GM19023 (cell line): ENCODE measurements around the gene LRRC39.
A peak's percentile ranks its signal among the peaks of the same experiment; 100 is the strongest.
"Not testable (repeated sequence)": the region's sequence is repeated elsewhere in the genome, so short reads cannot be mapped to it uniquely, and the experiment has no call there.

Source experiments
- ATAC-seq: cut with Tn5 transposase; IDR thresholded peaks from one replicate; pipeline ENCODE4 v1.9.1; 2021; ENCODE audit warnings: mild to moderate bottlenecking, moderate library complexity; ENCODE audit not compliant: unreplicated experiment

LRRC39 gene

DNA sequence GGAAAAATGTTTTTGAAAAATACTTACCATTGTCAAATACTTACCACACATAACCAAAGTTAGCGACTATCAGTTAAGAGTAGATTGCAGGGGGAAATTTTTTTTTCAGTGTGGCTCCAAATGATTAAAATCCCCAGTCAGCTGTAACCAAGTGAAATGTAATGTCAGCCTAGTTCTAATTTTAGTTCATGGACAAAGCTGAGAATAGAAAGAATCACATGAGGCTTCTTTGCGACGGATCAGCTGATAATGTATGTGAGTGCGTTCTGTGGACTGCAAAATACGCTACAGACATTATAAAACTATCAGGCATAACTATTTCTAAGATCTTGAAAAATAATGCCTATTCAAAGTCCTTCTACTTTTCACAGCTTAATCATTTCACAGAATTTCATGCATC lies at the start of gene LRRC39:
Gene LRRC39, minus strand, starts transcription at position 166 of the 400 bp plus-strand sequence. CDS start 9,740 bp downstream, outside the sequence.
- ATAC-seq = no peak

DNA sequence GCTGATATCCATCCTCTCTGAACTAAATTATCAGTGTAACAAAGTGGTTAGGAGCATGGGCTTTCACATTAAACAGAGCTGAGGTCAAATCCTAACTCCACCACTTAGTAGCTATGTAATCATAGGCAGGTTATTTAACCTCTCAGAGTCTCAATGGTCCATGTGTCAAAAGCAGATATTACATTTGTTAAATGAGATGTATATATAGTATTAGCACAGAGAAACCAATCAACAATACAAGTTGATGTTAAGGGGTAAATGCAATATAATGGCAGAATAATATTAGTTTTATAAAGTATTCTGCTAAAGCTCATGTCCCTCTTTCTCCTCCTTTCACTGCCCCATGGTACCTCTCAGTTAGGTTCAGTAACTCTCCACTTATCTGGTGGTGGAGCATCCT lies 44.4 kb upstream of the LRRC39 start:
- no peak for ATAC-seq

DNA sequence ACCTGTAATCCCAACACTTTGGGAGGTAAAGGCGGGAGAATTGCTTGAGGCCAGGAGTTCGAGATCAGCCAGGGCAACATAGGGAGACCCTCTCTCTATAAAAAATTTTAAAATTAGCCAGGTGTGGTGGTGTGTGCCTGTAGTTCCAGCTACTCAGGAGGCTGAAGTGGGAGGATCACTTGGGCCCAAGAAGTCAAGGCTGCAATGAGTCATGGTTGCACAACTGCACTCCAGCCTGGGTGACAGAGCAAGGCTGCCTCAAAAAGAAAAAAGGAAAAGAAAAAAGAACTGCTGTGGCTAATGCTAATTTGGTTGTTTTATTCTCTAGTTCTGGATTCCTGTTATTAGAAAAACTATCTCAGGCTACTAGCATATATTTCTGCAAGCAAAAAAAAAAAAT lies 41.8 kb upstream of the LRRC39 start:
- ATAC-seq = no peak

DNA sequence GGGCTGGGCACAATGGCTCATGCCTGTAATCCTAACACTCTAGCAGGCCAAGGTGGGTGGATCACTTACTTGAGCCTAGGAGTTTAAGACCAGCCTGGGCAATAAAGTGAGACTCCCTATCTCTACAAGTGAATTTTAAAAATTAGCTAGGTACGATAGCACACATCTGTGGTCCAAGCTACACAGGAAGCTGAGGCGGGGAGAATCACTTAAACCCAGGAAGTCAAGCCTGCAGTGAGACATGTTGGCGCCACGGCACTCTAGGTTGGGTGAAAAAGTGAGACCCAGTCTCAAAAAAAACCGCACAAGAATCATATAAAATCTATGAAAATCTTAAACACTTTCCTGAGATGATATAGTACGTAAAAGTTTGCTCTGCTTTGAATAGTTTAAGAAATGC lies 41.4 kb upstream of the LRRC39 start:
- no peak for ATAC-seq

DNA sequence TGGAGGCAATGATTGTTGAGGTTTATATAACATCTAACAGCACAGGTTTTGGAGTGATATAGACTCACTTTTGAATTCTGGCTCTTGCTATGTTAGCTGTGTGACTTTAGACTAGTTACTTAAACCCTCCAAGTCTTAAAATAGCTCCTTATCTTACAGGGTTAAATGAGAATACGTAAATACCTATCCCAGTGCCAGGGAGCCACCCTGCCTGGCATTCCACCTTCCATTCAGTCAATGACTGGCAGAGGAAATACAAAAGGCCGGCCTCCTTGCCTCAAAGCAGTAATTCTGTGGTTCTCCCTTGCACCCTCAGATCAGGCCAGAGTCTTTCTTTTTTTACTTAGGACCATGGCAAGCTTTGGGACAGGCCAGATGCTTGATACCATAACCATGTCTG lies 39.8 kb upstream of the LRRC39 start:
- no peak for ATAC-seq

DNA sequence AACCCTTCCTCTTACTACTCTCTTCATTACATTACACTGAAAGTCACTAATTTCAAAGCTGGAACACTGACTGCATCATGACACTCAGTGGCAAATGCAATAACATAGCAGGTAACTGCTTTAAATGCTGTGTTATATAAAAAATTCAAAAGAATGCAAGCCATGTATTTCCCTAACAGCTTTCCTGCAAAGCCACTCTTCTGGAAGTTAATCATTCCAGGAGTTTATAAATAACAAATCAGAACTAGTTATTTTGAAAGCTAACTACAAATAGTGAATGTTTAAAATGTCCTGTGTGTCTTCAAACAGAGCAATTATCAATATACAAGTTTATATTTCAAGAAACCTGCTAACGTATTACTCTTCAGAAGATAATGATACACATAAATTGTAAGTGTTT lies 37.0 kb upstream of the LRRC39 start:
- no peak for ATAC-seq

DNA sequence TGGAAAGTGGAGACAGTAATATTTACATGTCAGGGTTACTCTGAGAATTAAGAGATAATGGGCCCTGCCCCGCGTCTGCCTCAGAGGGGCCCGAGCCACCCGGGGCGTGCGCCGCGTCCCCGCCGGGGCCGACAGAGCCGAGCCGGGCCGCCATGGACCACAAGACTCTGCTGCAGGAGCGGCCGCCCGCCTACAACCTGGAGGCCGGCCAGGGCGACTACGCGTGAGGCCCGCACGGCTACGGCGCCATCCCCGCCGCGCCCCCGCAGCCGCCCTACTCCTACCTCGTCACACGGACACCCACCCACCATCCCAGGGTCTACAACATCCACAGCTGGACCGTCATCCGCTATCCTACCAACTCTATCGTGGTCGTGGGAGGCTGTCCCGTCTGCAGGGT lies 35.1 kb upstream of the LRRC39 start:
- no peak for ATAC-seq

DNA sequence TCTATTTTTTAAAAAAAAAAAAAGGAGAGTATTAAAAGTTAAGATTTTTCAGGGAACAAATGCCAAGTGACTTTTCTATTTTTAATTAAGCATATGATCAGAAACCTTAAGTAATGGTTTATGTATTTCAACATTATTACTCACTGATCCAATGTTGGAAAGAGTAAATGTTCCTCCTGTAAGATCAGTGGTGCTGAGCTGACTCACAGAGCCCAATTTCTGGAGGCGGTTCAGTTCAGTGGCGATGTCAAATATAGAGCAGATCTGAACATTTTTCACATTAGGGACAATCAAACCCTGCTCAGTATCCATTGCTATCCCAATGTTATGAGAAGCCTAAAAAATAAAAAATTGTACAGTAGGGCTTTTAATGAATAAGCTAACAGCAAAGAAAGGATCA lies 28.2 kb upstream of the LRRC39 start:
- ATAC-seq = no peak

DNA sequence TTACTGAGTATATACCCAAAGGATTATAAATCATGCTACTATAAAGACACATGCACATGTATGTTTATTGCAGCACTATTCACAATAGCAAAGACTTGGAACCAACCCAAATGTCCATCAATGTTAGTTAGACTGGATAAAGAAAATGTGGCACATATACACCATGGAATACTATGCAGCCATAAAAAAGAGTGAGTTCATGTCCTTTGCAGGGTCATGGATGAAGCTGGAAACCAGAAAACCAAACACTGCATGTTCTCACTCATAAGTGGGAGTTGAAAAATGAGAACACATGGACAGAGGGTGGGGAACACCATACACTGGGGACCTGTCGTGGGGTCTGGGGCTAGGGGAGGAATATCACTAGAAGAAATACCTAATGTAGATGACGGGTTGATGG lies 27.5 kb upstream of the LRRC39 start:
- not testable (repeated sequence) for ATAC-seq

DNA sequence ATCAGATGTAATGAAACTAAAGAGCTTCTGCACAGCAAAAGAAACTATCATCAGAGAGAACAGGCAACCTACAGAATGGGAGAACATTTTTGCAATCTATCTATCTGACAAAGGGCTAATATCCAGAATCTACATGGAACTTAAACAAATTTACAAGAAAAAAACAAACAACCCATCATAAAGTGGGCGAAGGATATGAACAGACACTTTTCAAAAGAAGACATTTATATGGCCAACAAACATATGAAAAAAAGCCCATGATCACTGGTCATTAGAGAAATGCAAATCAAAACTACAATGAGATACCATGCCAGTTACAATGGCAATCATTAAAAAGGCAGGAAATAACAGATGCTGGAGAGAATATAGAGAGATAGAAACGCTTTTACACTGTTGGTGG lies 27.0 kb upstream of the LRRC39 start:
- ATAC-seq = not testable (repeated sequence)

DNA sequence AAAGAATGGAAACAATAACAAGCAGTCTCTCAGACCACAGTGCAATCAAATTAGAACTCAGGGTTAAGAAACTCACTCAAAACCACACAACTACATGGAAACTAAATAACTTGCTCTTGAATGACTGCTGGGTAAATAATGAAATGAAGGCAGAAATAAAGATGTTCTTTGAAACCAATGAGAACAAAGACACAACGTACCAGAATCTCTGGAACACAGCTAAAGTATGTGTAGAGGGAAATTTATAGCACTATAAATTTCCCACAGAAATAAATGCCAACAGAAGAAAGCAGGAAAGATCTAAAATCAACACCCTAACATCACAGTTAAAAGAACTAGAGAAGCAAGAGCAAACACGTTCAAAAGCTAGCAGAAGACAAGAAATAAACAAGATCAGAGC lies 24.6 kb upstream of the LRRC39 start:
- not testable (repeated sequence) for ATAC-seq

DNA sequence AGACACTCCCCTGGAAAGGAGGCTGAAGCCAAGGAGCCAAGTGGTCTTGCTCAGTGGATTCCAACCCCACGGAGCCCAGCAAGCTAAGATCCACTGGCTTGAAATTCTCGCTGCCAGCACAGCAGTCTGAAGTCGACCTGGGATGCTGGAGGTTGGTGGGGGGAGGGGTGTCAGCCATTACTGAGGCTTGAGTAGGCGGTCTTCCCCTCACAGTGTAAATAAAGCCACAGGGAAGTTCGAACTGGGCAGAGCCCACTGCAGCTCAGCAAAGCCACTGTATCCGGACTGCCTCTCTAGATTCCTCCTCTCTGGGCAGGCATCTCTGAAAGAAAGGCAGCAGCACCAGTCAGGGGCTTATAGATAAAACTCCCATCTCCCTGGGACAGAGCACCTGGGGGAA lies 22.0 kb upstream of the LRRC39 start:
- not testable (repeated sequence) for ATAC-seq

DNA sequence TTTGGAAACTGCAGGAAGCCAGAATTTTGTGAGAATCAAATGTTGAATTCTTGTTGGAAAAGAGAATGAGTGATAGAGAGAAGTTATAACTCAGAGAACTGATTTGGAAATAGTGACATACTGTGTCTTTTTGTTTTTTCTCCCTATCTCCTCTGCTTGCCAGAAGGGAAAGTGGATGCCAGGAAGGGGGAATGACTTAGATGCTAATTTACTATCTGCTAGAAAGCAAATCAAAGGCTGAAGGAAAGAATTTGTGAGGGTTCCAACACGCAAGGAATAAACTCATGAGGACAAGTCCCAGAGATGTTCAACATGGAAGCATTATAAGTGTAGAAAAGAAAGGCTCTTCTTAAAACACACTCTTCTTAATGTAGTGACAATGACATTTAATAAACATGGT lies 20.5 kb upstream of the LRRC39 start:
- no peak for ATAC-seq

DNA sequence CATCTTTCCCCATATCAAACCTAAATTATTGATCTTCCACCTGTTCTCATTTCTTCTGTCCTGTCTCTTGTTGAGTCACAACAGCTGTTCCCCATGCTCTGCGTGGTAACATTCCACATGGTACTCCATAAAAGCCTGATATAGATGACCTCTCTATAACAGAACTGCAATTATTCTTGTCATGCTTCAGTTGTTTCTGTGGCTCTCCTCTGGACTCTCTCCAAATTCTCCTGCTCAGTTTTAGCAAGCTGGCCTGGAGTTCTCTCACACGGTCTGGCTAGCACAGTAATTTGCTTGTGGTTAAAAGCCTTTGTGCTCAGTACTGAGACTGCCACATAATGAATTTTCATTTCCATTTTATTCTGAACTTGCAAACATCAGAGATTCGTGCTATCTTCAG lies 10.6 kb upstream of the LRRC39 start:
- peak; percentile 51 for ATAC-seq

DNA sequence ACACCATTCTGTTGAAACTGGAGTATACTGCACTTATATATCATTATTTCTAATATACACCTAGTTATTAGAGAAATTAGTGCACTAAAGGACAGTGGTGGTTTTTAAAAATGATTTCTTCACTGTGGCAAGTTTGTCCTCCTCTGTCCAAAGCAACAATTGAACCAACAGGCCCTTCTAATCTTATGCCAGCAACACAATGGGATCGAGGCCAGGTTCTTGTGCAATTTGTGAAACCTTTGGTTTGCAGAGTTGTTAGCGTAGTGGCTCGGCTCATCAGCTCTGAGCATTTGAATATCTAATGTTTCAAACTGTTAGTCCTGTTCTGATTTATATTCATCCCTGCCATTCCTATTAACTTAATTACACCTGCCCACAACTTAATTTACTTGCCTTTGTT lies 9.9 kb upstream of the LRRC39 start:
- ATAC-seq = no peak

DNA sequence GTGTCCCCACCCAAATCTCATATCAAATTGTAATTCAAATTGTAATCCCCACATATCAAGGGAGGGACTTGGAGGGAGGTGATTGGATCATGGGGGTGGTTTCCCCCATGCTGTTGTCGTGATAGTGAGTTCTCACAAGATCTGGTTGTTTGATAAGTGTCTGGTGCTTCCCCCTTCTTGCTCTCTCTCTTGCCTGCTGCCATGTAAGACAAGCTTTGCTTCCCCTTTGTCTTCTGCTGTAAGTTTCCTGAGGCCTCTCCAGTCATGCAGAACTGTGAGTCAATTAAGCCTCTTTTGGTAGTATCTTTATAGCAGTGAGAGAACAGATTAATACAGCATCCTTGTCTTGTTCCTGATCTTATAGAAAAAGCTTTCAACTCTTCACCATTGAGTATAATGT lies 6.5 kb upstream of the LRRC39 start:
- ATAC-seq = no peak

DNA sequence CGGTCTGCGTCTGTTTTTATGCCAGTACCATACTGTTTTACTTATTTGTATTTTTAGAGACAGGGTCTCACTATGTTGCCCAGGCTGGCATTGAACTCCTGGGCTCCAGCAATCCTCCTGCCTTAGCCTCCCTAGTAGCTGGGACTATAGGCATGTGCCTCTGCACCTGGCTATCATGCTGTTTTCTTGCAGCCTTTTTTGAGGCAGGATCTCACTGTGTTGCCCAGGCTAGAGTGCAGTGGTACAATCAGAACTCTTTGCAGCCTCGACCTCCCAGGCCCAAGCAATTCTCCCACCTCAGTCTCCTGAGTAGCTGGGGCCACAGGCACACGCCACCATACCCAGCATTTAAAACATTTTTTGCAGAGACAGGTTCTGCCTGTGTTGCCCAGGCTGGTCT lies 5.3 kb upstream of the LRRC39 start:
- no peak for ATAC-seq

DNA sequence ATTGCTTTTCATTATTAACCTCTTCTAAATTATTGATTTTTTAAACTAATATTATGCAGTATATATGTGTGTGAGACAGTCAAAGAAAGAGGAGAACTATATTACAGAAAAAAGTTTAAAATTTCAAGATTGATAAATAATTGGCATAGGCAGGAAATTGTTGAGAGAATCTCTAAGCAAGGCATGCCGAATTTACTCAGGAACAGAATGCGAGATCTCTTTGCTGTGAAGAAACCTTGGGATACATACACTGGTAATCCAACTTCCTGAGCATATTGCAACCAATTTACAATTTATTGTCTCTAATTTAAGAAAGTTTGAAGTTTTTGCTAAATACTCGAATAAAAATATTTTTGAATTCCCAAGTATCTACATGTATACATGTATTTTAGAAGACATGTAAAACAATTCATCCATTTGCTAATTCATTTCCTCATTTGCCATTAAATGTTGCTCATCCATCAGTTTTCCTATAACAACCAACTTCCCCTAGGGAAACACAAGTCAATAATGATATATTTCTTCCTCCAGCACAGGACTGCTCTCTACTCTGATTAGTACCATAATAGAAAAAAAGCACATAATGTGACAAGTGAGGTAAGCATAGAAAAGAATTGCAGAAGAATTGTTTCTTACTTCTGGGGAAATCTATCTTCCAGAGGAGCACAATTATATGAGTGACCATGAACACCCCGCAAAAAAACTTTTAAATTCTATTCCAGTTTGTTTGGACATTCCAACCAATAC lies 588 bp downstream of the LRRC39 start:
- no peak for ATAC-seq

DNA sequence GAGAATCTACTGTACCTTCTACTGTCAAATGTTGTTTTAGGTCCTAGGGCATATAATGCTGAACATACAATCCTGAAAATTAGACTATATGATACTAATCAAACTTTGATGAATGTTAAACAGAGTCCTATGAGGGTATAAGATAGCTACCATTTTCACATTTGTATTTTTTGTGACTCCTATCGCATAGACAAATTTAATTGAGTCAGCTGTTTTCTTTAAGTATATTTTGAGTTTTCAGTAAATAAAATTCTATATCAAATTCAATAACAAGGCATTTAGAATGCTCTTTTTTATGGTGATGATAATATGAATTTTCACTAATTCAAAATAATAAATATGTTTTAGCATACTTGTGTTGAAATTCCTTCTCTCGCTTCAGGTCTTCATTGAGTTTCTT lies 10.0 kb downstream of the LRRC39 start:
- ATAC-seq = no peak

DNA sequence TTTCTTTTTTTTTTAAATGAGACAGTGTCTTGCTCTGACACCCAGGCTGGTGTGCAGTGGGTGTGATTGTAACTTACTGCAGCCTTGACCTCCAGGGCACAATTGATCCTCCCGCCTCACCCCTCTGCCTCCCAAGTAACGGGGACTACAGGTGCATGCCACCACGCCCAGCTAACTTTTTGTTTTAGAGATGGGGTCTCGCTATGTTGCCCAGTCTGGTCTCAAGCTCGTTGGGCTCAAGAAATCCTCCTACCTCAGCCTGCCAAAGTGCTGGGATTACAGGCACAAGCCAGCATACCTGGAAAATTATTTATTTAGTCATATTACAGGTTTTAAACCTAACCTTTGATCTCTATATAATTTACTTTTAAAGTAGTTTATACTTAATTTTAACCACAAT lies 13.4 kb downstream of the LRRC39 start:
- no peak for ATAC-seq

DNA sequence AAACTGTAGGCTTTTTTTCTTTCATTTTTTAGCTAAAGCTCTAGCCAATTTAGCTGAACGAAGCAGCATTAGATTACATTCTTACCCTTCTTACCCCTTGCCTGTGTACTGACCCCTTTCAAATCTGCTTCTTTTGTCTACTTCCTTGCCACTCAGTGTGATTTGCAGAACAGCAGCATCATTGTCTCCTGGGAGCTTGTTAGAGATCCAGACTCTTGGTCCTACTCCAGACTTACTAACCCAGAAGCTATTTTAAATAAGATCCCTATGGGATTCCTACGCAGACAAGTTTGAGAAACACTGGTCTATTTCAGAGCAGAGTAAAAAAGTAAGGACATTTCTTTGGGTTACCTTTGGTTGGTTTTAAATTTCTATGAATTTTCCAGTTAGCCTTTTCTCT lies 13.8 kb downstream of the LRRC39 start:
- no peak for ATAC-seq

DNA sequence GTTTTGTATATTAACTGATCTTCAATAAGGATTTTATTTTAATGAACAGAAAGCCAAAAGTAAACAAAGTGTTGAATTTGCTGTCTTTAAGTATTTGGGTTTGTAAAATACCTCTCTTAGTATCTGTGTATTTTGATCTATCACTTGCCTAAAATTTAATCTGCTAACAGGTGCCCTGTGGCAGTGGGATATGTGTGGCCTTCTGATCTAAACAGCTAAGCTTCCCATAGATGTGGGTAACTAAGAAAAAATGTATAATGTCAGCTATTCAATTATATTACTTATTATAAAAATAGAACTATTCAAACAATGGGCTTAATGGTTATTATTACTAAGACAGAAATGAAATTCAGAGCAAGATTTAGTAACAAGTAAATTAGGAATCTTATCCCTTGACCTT lies 15.2 kb downstream of the LRRC39 start:
- no peak for ATAC-seq

DNA sequence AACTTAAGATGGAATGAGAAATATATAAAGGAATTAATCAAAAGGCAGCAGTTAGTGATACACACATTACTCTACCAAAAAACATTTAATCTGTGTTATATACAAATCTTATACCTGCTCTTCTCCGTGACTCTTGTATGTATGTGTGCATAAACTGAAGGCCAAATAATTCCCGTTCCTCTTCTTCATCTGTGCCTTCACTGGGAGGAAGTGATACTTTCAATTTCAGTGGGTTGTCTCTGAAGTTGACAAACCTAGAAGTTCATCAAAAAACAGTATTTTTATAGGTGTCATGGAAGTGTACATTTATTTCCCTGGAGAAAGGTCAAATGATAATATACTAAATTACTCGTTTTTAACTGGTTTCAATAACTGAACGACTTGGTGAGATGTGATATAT lies 25.8 kb downstream of the LRRC39 start:
- ATAC-seq = no peak
